K562 (cell line): ENCODE measurements around the gene LIMCH1. TPM values are rescaled to one million over a fixed set of nuclear protein-coding genes. Genes with fewer than 3 reads are reported as not detected.

ENCODE experiments used
- ATAC-seq: fragments of 200-7000 bp; cut with Tn5 transposase; 3 replicates; pipeline ENCODE4 v1.9.1; 2020; ENCODE audit warnings: moderate library complexity
- BruUV-seq: library from RNA; stranded (reverse); fragments of 400-500 nt; replicated peaks from 2 replicates; lab custom pipeline; 2021; lab: Mats Ljungman, UMichigan
- CTCF ChIA-PET: fragments of 300-600 bp; formaldehyde crosslinking; extraction: SDS; loops from one replicate; lab custom pipeline; 2021; ENCODE audit warnings: low intra/inter-chr PET ratio; lab: Yijun Ruan, JAX
- POLR2A ChIA-PET: fragments of 300-600, 350-650 bp; sonication (Branson Sonifier 250); formaldehyde crosslinking; extraction: SDS; loops from one replicate; lab custom pipeline; 2021; ENCODE audit warnings: antibody characterized with exemption, inconsistent platforms; lab: Yijun Ruan, JAX
- DNase-seq, 4 experiments: peaks; one replicate each; pipeline versions ENCODE4 v3.0.0 to v3.0.0-alpha.2; 2011 to 2018; ENCODE audit warnings: low spot score in 3 of 4, mixed read lengths in 3 of 4; ENCODE audit errors: extremely low read depth in 1 of 4
- FAIRE-seq: peaks from 2 replicates; lab custom pipeline; 2011; peaks lifted over from hg19 to GRCh38; lab: Jason Lieb, UNC
- H2AFZ ChIP-seq: 2 replicates; pipeline ENCODE4 v1.6.0; 2011; ENCODE audit warnings: low read depth, low read length, control low read depth, inconsistent platforms
- H3K27ac ChIP-seq: fragments of 200-600 bp; 3 replicates; pipeline ENCODE4 v1.8.0; 2011; ENCODE audit warnings: low read depth, mild to moderate bottlenecking, control low read depth, inconsistent platforms, low read length, moderate library complexity, mixed read lengths; ENCODE audit errors: extremely low read depth
- H3K27me3 ChIP-seq, 2 experiments: fragments of 300-600 bp in 1 of 2; 2 replicates in 1 of 2; 3 replicates in 1 of 2; pipeline versions ENCODE4 v1.6.0 to v1.8.0; 2011; ENCODE audit warnings: inconsistent platforms in 2 of 2, low read length in 2 of 2, mild to moderate bottlenecking in 1 of 2, mixed read lengths in 1 of 2, moderate library complexity in 1 of 2; ENCODE audit not compliant: control insufficient read depth in 2 of 2, insufficient read depth in 2 of 2
- H3K36me3 ChIP-seq: fragments of 300-600 bp; 3 replicates; pipeline ENCODE4 v1.8.0; 2011; ENCODE audit warnings: mild to moderate bottlenecking, low read length, inconsistent platforms; ENCODE audit not compliant: control insufficient read depth, insufficient read depth
- H3K4me1 ChIP-seq, 2 experiments: fragments of 200-600 bp in 1 of 2; replicated peaks in 1 of 2; 2 replicates in 1 of 2; 3 replicates in 1 of 2; pipeline versions ENCODE4 v1.5.1 to v1.8.0; 2011; ENCODE audit warnings: inconsistent platforms in 2 of 2, low read length in 2 of 2, mild to moderate bottlenecking in 1 of 2, mixed read lengths in 1 of 2, moderate library complexity in 1 of 2; ENCODE audit not compliant: control insufficient read depth in 2 of 2, insufficient read depth in 2 of 2
- H3K4me2 ChIP-seq: 2 replicates; pipeline ENCODE4 v1.6.1; 2011; ENCODE audit warnings: low read length, control low read depth, inconsistent platforms, mixed read lengths; ENCODE audit not compliant: insufficient read depth
- H3K4me3 ChIP-seq: fragments of 200-600 bp; sonication (generic), shearing (Covaris generic); 2 replicates; pipeline ENCODE4 v1.5.1; 2016; ENCODE audit warnings: control low read depth, inconsistent platforms
- H3K79me2 ChIP-seq: fragments of 200-600 bp; 3 replicates; pipeline ENCODE4 v1.8.0; 2011; ENCODE audit warnings: low read length, inconsistent platforms; ENCODE audit not compliant: control insufficient read depth, insufficient read depth
- H3K9ac ChIP-seq, 2 experiments: 2 replicates each; pipeline versions ENCODE4 v1.6.0 to v1.6.1; 2011; ENCODE audit warnings: low read depth in 2 of 2, low read length in 2 of 2, control low read depth in 1 of 2, inconsistent platforms in 1 of 2, mild to moderate bottlenecking in 1 of 2, mixed read lengths in 1 of 2; ENCODE audit not compliant: insufficient read depth in 1 of 2
- H3K9me1 ChIP-seq: one replicate; pipeline ENCODE4 v1.6.0; 2011; ENCODE audit warnings: inconsistent platforms, mild to moderate bottlenecking, low read length, moderate library complexity; ENCODE audit not compliant: control insufficient read depth, insufficient read depth
- H3K9me3 ChIP-seq: replicated peaks from 2 replicates; pipeline ENCODE4 v1.5.1; 2011; ENCODE audit warnings: low read depth, low read length, inconsistent platforms; ENCODE audit not compliant: control insufficient read depth, insufficient read depth
- H4K20me1 ChIP-seq: replicated peaks from 2 replicates; pipeline ENCODE4 v1.6.1; 2011; ENCODE audit warnings: low read length, inconsistent platforms, mixed read lengths; ENCODE audit not compliant: control insufficient read depth, insufficient read depth
- FOSL1 ChIP-seq: fragments of 200-800 bp; sonication (Bioruptor generic); conservative IDR thresholded peaks from 2 replicates; pipeline ENCODE4 v1.6.1; 2016; ENCODE audit warnings: missing genetic modification characterization, missing compliant biosample characterization
- MAFK ChIP-seq: IDR thresholded peaks from 2 replicates; pipeline ENCODE4 v1.6.1; 2011; ENCODE audit warnings: low read length, improper control_type of control experiment
- RBM22 ChIP-seq: fragments of 200-400 bp; formaldehyde crosslinking; IDR thresholded peaks from 2 replicates; pipeline ENCODE4 v1.6.1; 2018; ENCODE audit warnings: low read length, low read depth; ENCODE audit not compliant: poor library complexity, severe bottlenecking
- RBM34 ChIP-seq: fragments of 200-400 bp; formaldehyde crosslinking; IDR thresholded peaks from 2 replicates; pipeline ENCODE4 v1.6.1; 2018; ENCODE audit warnings: low read length, borderline replicate concordance; ENCODE audit not compliant: insufficient read depth
- ZBTB1 ChIP-seq: sonication (generic); formaldehyde crosslinking; IDR thresholded peaks from 2 replicates; pipeline ENCODE4 v1.8.1; 2023; ENCODE audit warnings: missing genetic modification reagents, low read depth, mild to moderate bottlenecking, borderline replicate concordance
- WGBS: fragments of 100-300 bp; shearing (Covaris generic); methylation state at CpG from one replicate; pipeline ENCODE4 v1.1.6; 2016; ENCODE audit warnings: low coverage, mixed read lengths; ENCODE audit not compliant: insufficient coverage; ENCODE audit errors: missing lambda C conversion rate; 5-methylcytosine and 5-hydroxymethylcytosine counted together
- in situ Hi-C: fragments of 300-500 bp; cut with MboI; formaldehyde crosslinking; loops from 4 replicates; pipeline ENCODE4 v1.15.0; 2018; ENCODE audit warnings: inconsistent platforms, mixed read lengths
- intact Hi-C: fragments of 100-400 bp; cut with micrococcal nuclease; formaldehyde crosslinking; loops from 2 replicates; pipeline ENCODE4 v1.14.2; 2022
- polyA plus RNA-seq, 8 experiments: library from polyadenylated mRNA; depleted of rRNA in 4 of 8; stranded (reverse) in 5 of 8; unstranded in 3 of 8; fragments of >200 nt; fragmentation: Nextera tagmentation in 2 of 8; fragmentation: Illumina TruSeq in 1 of 8; extraction: Ambion mirVana in 2 of 8; extraction: Trizol in 1 of 8; gene quantifications; 2 replicates each; pipeline versions ENCODE4 v1.2.1 to v1.2.3, GENCODE V29; 2011 to 2014; ENCODE audit warnings: inconsistent platforms in 1 of 8, missing spikeins in 1 of 8
- total RNA-seq, 7 experiments: library from RNA; depleted of rRNA in 6 of 7; stranded (reverse); fragments of >200 nt in 6 of 7; fragmentation: Illumina TruSeq in 2 of 7; extraction: Trizol in 2 of 7; gene quantifications; 2 replicates each; pipeline versions ENCODE4 v1.2.1 to v1.2.3, GENCODE V29; 2011 to 2021; ENCODE audit warnings: low replicate concordance in 1 of 7

The LIMCH1 gene
- total and polyA plus RNA-seq, 9 of the 15 experiments (the other 6 are each of a cell fraction or from before 2014, with no cell fraction given) = 0.35 TPM; not detected in 8

DNA sequence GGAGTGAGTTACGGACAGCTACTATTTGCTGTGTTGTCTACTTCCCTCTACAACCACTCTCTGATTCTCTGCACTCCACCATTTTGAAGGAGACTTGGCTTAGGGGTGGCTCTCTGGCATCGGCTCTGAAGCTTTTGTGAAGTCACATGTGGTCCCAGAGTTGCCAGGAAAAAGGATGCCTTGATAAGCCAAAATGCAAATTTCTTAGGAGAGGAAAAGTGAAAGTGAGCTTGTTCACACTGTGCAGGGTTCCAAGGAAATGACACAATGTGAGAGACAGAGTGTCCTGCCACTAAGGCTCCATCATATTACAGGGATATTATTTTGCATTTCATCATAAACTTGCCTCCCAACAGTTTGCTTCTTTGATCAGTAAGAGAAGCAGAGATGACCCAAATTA is 203.4 kb downstream of the LIMCH1 start:
- no peak overlapping the region for H2AFZ ChIP-seq
- CTCF ChIA-PET = no interaction called here
- intact Hi-C loops = no loop called here
- H3K27me3 ChIP-seq = peaks cover 11 to 24% of the 10 kb centered on the region in 2 experiments; a peak in 3 of 5 replicates
- no peaks in the 10 kb centered on the region for H3K79me2 ChIP-seq
- H3K36me3 ChIP-seq = no peaks in the 10 kb centered on the region
- H3K4me3 ChIP-seq = no peak overlapping the region
- WGBS = 3% methylated on average over 2 of the region's 2 CpGs
- H3K9me3 ChIP-seq = no peaks in the 10 kb centered on the region
- no peaks in the 10 kb centered on the region for H4K20me1 ChIP-seq
- in situ Hi-C loops = no loop called here
- peaks cover 0 to 6% of the 10 kb centered on the region in 2 experiments; a peak in 2 of 5 replicates for H3K4me1 ChIP-seq
- no peak overlapping the region for H3K9ac ChIP-seq
- FAIRE-seq (no peak), ATAC-seq (no peak), DNase-seq (no peak)
- BruUV-seq = no TSS peak
- no peak overlapping the region for H3K27ac ChIP-seq
- H3K4me2 ChIP-seq = no peak overlapping the region
- no peaks in the 10 kb centered on the region for H3K9me1 ChIP-seq
- TF ChIP-seq ZBTB1 (CRISPR knock-in tag) = no peak
- no peak for TF ChIP-seq FOSL1 (tag)
- TF ChIP-seq MAFK = no peak
- TF ChIP-seq RBM34 = no peak
- no peak for TF ChIP-seq RBM22
- POLR2A ChIA-PET = no interaction called here
